GM19328 (cell line): ENCODE results near the gene TWIST2.

Experiments
- ATAC-seq: cut with Tn5 transposase; IDR thresholded peaks from one replicate; pipeline ENCODE4 v1.9.1; 2021; ENCODE audit warnings: mild to moderate bottlenecking, moderate library complexity; ENCODE audit not compliant: unreplicated experiment

The TWIST2 gene

GRCh38 chr2:238847841-238848690, at the start of gene TWIST2:
Gene TWIST2 (plus strand): TSS chr2:238848085. CDS start chr2:238848216, 131 bp downstream.
- no peak for ATAC-seq

- no peak for ATAC-seq
Observed at GRCh38 chr2:238801791-238802190, 46.1 kb upstream of the TWIST2 start.

GRCh38 chr2:238802957-238803356, 44.9 kb upstream of the TWIST2 start:
- ATAC-seq, result no peak

GRCh38 chr2:238803996-238804870, 43.7 kb upstream of the TWIST2 start:
- no peak for ATAC-seq

GRCh38 chr2:238808761-238809160, 39.1 kb upstream of the TWIST2 start:
- ATAC-seq, result no peak

- no peak for ATAC-seq
Observed at GRCh38 chr2:238810321-238810720, 37.6 kb upstream of the TWIST2 start.

GRCh38 chr2:238811293-238811692, 36.6 kb upstream of the TWIST2 start:
- ATAC-seq, result no peak

- ATAC-seq, result no peak
Observed at GRCh38 chr2:238811759-238812158, 36.1 kb upstream of the TWIST2 start.

GRCh38 chr2:238813109-238813508, 34.8 kb upstream of the TWIST2 start:
- ATAC-seq, result no peak

- ATAC-seq, result no peak
Observed at GRCh38 chr2:238814815-238815214, 33.1 kb upstream of the TWIST2 start.

- no peak for ATAC-seq
Observed at GRCh38 chr2:238816291-238816690, 31.6 kb upstream of the TWIST2 start.

- no peak for ATAC-seq
Observed at GRCh38 chr2:238817382-238817781, 30.5 kb upstream of the TWIST2 start.

GRCh38 chr2:238817891-238818290, 30.0 kb upstream of the TWIST2 start:
- ATAC-seq, result no peak

- ATAC-seq, result no peak
Observed at GRCh38 chr2:238818561-238818960, 29.3 kb upstream of the TWIST2 start.

- ATAC-seq, result no peak
Observed at GRCh38 chr2:238820197-238820596, 27.7 kb upstream of the TWIST2 start.

GRCh38 chr2:238820916-238821315, 27.0 kb upstream of the TWIST2 start:
- no peak for ATAC-seq

GRCh38 chr2:238821391-238821790, 26.5 kb upstream of the TWIST2 start:
- ATAC-seq, result no peak

GRCh38 chr2:238821944-238822670, 25.8 kb upstream of the TWIST2 start:
- ATAC-seq, result no peak

GRCh38 chr2:238822955-238823354, 24.9 kb upstream of the TWIST2 start:
- ATAC-seq, result no peak

- ATAC-seq, result no peak
Observed at GRCh38 chr2:238831177-238831576, 16.7 kb upstream of the TWIST2 start.

- no peak for ATAC-seq
Observed at GRCh38 chr2:238834982-238835381, 12.9 kb upstream of the TWIST2 start.
